Colonic mucosa (tissue), 4 donors: Measurements from ENCODE around the gene OBSCN. TPM values are rescaled to one million over a fixed set of nuclear protein-coding genes. Genes with fewer than 3 reads are reported as not detected.

ENCODE experiments used
- DNase-seq: peaks from one replicate; pipeline ENCODE4 v3.0.0-alpha.2; 2020
- H3K27ac ChIP-seq: fragments of 200-600 bp; one replicate; pipeline ENCODE4 v1.8.0; 2021
- H3K27me3 ChIP-seq: fragments of 200-600 bp; one replicate; pipeline ENCODE4 v1.8.0; 2021
- H3K36me3 ChIP-seq: fragments of 200-600 bp; one replicate; pipeline ENCODE4 v1.8.0; 2021
- H3K4me1 ChIP-seq: fragments of 200-600 bp; one replicate; pipeline ENCODE4 v1.8.0; 2021; ENCODE audit warnings: mild to moderate bottlenecking
- H3K4me3 ChIP-seq: fragments of 200-600 bp; one replicate; pipeline ENCODE4 v1.8.0; 2021
- H3K9ac ChIP-seq, 2 donors: one replicate each; pipeline ENCODE4 v1.7.0; 2013; ENCODE audit warnings: control low read depth in 2 of 2, low read depth in 2 of 2, low read length in 2 of 2
- H3K9me3 ChIP-seq: fragments of 200-600 bp; one replicate; pipeline ENCODE4 v1.8.0; 2021
- CTCF ChIP-seq: fragments of 200-600 bp; IDR thresholded peaks from one replicate; pipeline ENCODE4 v1.8.0; 2022; ENCODE audit warnings: antibody characterized with exemption, mild to moderate bottlenecking
- intact Hi-C: fragments of 100-400 bp; cut with DNase I; formaldehyde crosslinking; loops from one replicate; pipeline ENCODE4 v1.14.1; 2022
- total RNA-seq, 2 donors: library from RNA; stranded (reverse); fragmentation: NEBNext Ultra II Directional in 1 of 2; extraction: Animal tissue kit (Norgen Biotek cat#: 25700) in 1 of 2; gene quantifications; one replicate each; pipeline ENCODE4 v1.2.1, GENCODE V29; 2021
- donor health status: healthy.
- donor health status: DM: no; HTN: no; CAD: no.
- donor health status: DM: no; HTN: no; CAD: no.

The OBSCN gene
- total RNA-seq, 2 donors from 2014 or later: 3.6 to 7.9 TPM

- Histone ChIP-seq H3K4me1 (no peaks in the 10 kb centered on the region), H3K4me3 (no peak overlapping the region), H3K27ac (no peak overlapping the region), H3K27me3 (no peaks in the 10 kb centered on the region), H3K9ac (no peak overlapping the region), H3K9me3 (no peaks in the 10 kb centered on the region), H3K36me3 (no peaks in the 10 kb centered on the region)
- no peak for TF ChIP-seq CTCF
- DNase-seq: no peak
- intact Hi-C loops: no loop called here
Measured at GRCh38 chr1:228332797-228333738, 125.2 kb downstream of the OBSCN start.

- Histone ChIP-seq H3K4me3 (no peak overlapping the region), H3K27ac (no peak overlapping the region), H3K9ac (no peak overlapping the region), H3K27me3 (no peaks in the 10 kb centered on the region), H3K4me1 (no peaks in the 10 kb centered on the region), H3K9me3 (no peaks in the 10 kb centered on the region), H3K36me3 (no peaks in the 10 kb centered on the region)
- intact Hi-C loops: no loop called here
- TF ChIP-seq CTCF: no peak
- no peak for DNase-seq
Measured at GRCh38 chr1:228333739-228334115, 125.9 kb downstream of the OBSCN start.

DNA sequence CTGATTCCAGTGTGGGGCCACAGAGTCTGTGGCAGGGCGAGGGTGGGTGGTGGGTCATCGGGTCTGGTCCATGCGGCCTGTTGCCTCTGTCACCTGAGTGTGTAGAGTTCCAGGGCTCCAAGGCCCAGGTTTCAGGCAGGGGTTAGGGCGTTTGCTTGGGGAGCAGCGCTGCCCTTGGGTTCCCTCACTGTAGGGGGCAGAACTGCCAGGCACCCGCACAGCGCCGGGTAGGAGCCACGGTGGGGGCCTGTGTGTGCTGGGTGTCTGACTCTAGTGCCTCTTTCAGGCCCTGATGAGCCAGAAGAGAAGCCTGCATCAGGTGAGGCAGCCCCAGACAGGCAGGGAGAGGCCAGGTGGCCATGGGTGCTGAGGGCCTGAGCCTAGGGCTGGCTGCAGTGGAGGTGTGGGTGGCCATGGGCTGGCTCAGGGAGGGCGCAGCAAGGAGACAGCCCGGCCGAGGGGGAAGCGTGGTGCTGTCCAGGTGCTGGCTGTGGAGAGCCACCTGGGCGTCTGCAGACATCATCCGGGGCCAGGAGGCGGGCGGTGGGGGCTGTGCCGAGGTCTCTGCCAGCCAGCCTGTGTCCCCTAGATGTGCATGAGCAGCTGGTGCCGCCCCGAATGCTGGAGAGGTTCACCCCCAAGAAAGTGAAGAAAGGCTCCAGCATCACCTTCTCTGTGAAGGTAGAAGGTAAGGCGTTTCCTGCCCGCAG lies 126.5 kb downstream of the OBSCN start:
- no peak for TF ChIP-seq CTCF
- H3K27me3 ChIP-seq: no peaks in the 10 kb centered on the region
- no peaks in the 10 kb centered on the region for H3K36me3 ChIP-seq
- intact Hi-C loops: no loop called here
- H3K4me3 ChIP-seq: no peak overlapping the region
- H3K4me1 ChIP-seq: no peaks in the 10 kb centered on the region
- no peak overlapping the region for H3K9ac ChIP-seq
- no peak for DNase-seq
- H3K9me3 ChIP-seq: no peaks in the 10 kb centered on the region
- no peak overlapping the region for H3K27ac ChIP-seq

DNA sequence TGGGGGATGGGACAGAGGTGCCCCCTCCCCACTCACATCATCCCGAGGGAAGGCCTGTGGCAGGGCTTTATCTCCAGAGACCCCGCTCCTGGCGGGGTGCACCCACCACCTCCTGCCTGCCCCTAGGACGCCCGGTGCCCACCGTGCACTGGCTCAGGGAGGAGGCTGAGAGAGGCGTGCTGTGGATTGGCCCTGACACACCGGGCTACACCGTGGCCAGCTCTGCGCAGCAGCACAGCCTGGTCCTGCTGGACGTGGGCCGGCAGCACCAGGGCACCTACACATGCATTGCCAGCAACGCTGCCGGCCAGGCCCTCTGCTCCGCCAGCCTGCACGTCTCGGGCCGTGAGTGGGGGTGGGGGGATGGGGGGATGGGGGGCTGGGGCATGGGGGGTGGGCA lies 127.1 kb downstream of the OBSCN start:
- H3K4me1 ChIP-seq: no peaks in the 10 kb centered on the region
- TF ChIP-seq CTCF: no peak
- no peak overlapping the region for H3K9ac ChIP-seq
- H3K4me3 ChIP-seq: no peak overlapping the region
- intact Hi-C loops: no loop called here
- H3K9me3 ChIP-seq: no peaks in the 10 kb centered on the region
- H3K27ac ChIP-seq: no peak overlapping the region
- no peaks in the 10 kb centered on the region for H3K36me3 ChIP-seq
- no peak for DNase-seq
- H3K27me3 ChIP-seq: no peaks in the 10 kb centered on the region

DNA sequence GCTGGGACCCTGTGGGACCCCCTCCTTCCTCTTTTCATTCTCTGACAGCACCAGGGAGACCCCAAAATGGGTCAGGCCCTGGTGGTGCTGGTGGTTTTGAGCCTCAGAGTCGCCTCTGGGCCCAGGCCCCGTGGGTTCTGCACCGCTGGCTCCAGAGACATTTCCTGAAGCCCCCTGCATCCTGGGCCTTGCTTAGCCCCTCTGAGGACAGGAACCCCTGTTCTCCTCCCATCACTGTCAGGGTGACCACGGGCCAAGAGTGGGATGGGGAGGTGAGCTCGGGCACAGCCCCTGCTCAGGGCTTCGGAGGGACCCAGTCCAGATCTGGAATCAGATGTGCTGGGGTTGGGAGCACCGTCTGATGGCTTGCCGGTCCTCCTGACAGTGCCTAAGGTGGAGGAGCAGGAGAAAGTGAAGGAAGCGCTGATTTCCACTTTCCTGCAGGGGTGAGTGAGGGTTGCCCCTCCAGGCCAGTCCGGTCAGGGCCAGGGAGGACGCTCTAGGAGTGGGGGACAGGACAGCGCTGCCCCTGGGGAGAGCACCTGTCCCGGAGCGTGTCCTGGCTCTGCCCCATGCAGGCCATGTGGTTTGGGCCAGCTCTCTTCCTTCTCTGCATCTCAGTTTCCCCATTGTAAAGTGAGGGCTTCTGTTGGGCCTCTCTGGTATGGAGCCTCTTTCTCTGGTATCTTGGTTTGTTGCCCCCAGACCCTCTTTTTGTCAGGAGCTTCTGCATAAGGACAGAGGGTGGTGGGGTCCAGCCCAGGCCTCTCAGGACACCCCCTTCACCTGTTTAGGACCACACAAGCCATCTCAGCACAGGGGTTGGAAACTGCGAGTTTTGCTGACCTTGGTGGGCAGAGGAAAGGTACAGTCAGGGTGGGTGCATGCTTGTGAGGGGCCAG lies 127.8 kb downstream of the OBSCN start:
- Histone ChIP-seq H3K27me3 (no peaks in the 10 kb centered on the region), H3K9me3 (no peaks in the 10 kb centered on the region), H3K9ac (no peak overlapping the region), H3K4me1 (no peaks in the 10 kb centered on the region), H3K27ac (no peak overlapping the region), H3K4me3 (no peak overlapping the region), H3K36me3 (no peaks in the 10 kb centered on the region)
- no peak for DNase-seq
- TF ChIP-seq CTCF: no peak
- intact Hi-C loops: no loop called here
